Measurements from ENCODE around the gene DPY19L1.
A peak's percentile ranks its signal among the peaks of the same experiment; 100 is the strongest.
"Not testable (repeated sequence)": the region's sequence is repeated elsewhere in the genome, so short reads cannot be mapped to it uniquely, and the experiment has no call there.

The DPY19L1 gene

GRCh38 chr7:34928052-34928451 is 109.2 kb downstream of the DPY19L1 start:
- peak in 1 of 3 donors; percentile 23 for DNase-seq (ENCODE audit: low read depth in 3 of 3, low spot score in 1 of 3)

GRCh38 chr7:34920470-34920869 is 116.8 kb downstream of the DPY19L1 start:
- DNase-seq (ENCODE audit: low read depth in 3 of 3, low spot score in 1 of 3), result not testable (repeated sequence)

DNA sequence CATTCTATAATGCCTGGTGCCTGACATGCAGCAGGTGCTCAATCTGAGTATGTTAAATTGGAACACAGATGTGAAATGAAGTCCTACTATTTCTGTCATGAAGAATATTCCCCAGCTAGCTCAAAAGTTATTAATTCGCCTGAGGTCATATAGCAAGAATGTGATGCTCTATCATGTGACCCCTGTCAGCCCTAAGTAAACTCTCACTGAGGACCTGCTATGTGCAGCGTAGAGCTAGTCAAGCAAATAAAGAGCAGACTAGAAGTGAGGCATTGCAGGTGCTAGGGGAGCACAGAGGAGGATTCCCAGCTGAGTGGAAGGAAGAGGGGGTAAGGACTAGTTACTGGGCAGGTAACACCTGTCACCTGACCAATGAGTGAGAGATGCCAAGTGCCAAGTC is 118.2 kb downstream of the DPY19L1 start:
- DNase-seq (ENCODE audit: low read depth in 3 of 3, low spot score in 1 of 3), result not testable (repeated sequence)

- DNase-seq (ENCODE audit: low read depth in 3 of 3, low spot score in 1 of 3), result not testable (repeated sequence)
Measured at GRCh38 chr7:34918198-34918861, 119.0 kb downstream of the DPY19L1 start.

DNA sequence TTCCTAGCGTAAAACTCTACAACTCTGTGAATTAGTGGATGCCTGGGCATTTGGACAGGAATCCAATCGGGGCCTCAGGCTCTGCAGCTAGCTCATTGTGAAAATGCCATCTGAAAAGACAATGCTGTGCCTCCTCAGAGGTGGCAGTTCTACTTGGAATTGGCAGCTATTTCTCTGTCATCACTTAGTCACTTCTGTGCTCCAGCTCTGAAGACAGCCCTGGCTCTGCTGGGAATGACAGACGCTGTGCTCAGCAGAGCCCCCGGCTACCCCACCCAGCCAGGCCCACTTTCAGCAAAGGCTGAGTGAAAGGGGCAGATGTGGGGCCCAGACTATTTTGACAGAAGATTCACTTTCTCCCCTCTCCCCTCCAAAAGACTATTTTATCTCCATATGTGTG is 119.8 kb downstream of the DPY19L1 start:
- not testable (repeated sequence) for DNase-seq (ENCODE audit: low read depth in 3 of 3, low spot score in 1 of 3)

GRCh38 chr7:34916267-34916666 is 121.0 kb downstream of the DPY19L1 start:
- DNase-seq (ENCODE audit: low read depth in 3 of 3, low spot score in 1 of 3), result no peak

- no peak for DNase-seq (ENCODE audit: low read depth in 3 of 3, low spot score in 1 of 3)
Measured at GRCh38 chr7:34912236-34912635, 125.0 kb downstream of the DPY19L1 start.

DNA sequence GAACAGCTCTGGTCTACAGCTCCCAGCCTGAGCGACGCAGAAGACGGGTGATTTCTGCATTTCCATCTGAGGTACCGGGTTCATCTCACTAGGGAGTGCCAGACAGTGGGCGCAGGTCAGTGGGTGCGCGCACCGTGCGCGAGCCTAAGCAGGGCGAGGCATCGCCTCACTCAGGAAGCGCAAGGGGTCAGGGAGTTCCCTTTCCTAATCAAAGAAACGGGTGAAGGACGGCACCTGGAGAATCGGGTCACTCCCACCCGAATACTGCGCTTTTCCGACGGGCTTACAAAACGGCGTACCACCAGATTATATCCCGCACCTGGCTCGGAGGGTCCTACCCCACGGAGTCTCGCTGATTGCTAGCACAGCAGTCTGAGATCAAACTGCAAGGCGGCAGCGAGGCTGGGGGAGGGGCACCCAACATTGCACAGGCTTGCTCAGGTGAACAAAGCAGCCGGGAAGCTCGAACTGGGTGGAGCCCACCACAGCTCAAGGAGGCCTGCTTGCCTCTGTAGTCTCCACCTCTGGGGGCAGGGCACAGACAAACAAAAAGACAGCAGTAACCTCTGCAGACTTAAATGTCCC is 130.9 kb downstream of the DPY19L1 start:
- DNase-seq (ENCODE audit: low read depth in 3 of 3, low spot score in 1 of 3), result not testable (repeated sequence)

DNA sequence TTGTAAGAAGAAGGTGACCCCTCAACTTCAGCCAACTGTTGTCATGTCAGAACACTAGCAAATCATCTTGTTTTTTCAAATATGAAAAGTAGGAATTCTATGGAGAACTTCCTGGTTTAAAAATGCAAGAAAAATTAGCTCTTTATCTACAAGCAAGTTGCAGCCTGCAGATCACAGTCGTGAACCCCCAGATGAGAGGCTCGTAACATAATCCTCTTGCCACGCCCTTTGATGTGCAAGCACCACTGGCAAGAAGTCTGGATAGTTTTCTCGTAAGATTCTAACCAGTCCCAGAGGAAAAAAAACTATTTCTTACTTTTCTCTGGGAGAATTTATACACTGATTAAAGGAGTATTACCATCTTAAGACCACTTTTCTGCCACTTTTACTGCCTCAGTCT is 132.3 kb downstream of the DPY19L1 start:
- DNase-seq (ENCODE audit: low read depth in 3 of 3, low spot score in 1 of 3), result no peak

DNA sequence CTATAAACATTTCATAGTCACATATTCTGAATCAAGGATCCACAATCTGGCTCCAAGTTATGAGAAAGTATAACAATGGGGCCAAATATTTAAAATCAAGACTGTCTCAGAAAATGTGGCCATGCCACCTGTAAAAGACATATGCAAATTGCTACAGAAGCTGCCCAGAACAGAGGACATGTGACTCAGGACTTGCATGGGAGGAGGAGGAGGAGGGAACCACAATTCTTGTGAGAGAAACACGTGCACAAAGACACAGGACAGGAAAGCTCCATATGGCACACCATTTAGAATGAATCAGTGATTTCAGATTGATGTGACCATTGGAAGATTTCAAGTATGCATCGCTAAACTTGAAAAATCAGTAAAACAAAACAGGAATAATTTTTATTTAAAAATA is 133.4 kb downstream of the DPY19L1 start:
- not testable (repeated sequence) for DNase-seq (ENCODE audit: low read depth in 3 of 3, low spot score in 1 of 3)

DNA sequence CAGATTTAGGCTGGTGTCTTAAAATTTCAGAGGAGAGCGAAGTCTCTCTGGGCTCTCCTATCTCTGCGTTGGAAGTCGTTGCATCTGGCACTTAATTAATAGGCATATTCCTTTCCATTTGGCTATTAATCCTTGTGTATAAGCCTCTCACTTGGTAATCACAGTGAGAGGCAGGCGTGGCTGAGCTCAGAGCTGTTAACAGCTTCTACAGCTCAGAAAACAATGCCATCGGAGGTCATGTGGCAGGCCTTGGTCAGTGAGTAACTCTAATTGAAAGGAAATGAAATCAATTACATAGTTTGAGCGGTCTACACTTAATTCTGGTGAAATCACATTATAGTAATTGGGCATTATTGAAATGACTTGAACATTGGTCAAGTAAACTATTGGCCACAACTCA is 135.1 kb downstream of the DPY19L1 start:
- DNase-seq (ENCODE audit: low read depth in 3 of 3, low spot score in 1 of 3), result no peak

GRCh38 chr7:34900891-34901513 is 136.3 kb downstream of the DPY19L1 start:
- no peak for DNase-seq (ENCODE audit: low read depth in 3 of 3, low spot score in 1 of 3)

- no peak for DNase-seq (ENCODE audit: low read depth in 3 of 3, low spot score in 1 of 3)
Measured at GRCh38 chr7:34895202-34895601, 142.1 kb downstream of the DPY19L1 start.

DNA sequence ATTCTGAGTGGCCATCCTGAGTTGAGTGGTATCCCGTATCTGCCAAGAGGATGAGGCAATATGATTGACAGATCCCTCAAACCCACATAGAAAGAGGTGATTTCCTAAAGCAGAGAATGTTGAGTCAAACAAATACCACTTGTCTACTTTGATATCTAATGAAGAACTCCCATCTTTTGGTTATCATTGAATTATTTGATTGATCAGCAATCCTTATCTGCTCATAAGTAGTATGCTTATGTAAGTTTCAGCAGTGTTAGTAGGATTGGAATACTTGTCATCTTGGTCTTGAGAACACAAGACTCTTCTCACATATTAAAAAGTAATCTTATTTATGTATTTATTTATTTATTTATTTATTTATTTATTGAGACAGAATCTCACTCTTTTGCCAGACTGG is 147.3 kb downstream of the DPY19L1 start:
- DNase-seq (ENCODE audit: low read depth in 3 of 3, low spot score in 1 of 3), result no peak

GRCh38 chr7:34886856-34887255 is 150.4 kb downstream of the DPY19L1 start:
- DNase-seq (ENCODE audit: low read depth in 3 of 3, low spot score in 1 of 3), result no peak

DNA sequence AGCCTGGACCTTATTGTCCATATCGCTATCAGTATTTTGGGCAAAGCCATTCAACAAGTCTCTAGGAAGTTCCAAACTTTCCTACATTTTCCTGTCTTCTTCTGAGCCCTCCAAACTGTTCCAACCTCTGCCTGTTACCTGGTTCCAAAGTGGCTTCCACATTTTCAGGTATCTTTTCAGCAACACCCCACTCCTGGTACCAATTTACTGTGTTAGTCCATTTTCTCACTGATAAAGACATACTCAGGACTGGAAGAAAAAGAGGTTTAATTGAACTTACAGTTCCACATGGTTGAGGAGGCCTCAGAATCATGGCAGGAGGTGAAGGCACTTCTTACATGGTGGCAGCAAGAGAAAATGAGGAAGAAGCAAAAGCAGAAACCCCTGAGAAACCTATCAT is 153.4 kb downstream of the DPY19L1 start:
- not testable (repeated sequence) for DNase-seq (ENCODE audit: low read depth in 3 of 3, low spot score in 1 of 3)

DNA sequence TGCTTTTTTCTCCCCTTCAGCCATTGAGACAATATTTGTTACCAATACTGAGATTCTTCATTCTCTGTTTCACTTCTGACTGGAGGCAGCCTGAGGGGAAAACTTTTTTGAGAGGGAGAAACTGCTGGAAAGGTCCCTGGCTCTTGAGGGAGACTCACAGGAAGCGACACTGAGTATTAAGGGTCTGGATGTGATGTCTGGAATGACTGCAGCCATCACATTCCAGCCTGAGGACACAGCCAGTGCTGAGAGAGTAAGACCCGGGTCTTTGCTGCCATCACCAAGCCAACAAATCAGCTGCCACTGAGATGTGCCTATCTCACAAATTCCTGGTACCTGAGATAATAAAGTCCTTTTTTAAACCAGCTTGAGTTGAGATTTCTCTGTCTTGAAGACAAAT is 157.4 kb downstream of the DPY19L1 start:
- no peak for DNase-seq (ENCODE audit: low read depth in 3 of 3, low spot score in 1 of 3)

DNA sequence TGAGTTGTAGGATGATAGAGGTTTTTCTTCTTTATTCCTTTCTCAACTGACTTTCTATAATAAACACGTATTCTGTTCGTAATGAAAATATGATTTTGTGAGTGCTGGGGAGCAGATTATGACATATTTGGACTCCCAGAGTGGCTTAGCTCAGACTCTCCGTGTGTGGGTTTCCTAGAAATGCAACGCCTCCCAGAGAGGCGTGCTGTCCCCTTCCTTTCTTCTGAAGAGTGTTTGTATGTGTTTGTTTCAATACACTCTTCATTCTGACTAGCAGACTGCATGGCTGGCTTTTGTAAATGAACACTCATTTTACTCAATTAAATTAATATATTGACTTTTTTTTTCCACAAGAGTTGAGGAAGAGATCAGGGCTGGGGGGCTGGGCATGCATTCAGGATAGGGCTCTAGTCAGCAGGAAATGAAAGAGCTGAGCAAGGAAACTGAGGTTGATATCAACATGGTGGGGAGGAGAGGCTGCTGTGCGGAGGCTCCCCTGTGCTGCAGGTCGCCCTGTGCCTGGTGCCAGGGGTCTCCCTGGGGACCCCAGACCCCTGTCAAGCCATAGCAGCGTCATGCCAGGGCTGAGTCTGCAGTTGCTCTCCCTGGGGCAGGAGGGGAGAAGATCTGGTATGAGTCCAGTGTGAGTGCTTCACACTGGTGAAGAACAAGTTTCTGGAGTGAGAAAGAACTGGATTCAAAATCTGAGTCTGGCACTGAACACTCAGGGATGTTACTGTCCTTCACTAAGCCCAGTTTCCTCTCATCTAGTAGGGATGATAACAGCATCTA is 158.1 kb downstream of the DPY19L1 start:
- DNase-seq (ENCODE audit: low read depth in 3 of 3, low spot score in 1 of 3), result not testable (repeated sequence)
